CD4-positive, alpha-beta T cell treated with Interferon gamma for 1 hour (primary cell): ENCODE results near the gene SUZ12.
"Not testable (repeated sequence)": the region's sequence is repeated elsewhere in the genome, so short reads cannot be mapped to it uniquely, and the experiment has no call there.

ENCODE experiments used
- DNase-seq: peaks from one replicate; pipeline ENCODE4 v3.0.0-alpha.2; 2020

Gene SUZ12

DNA sequence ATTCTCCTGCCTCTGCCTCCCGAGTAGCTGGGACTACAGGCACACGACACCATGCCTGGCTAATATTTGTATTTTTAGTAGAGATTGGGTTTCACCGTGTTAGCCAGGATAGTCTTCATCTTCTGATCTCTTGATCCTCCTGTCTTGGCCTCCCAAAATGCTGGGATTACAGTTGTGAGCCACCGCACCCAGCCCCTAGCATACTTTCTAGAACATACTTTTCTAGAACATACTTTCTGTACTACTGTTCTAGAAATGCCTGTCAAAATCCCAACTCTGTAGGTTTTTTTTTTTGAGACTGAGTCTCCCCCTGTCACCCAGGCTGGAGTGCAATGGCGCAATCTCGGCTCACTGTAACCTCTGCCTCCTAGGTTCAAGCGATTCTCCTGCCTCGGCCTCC is 27.3 kb downstream of the SUZ12 start:
- DNase-seq, result not testable (repeated sequence)

DNA sequence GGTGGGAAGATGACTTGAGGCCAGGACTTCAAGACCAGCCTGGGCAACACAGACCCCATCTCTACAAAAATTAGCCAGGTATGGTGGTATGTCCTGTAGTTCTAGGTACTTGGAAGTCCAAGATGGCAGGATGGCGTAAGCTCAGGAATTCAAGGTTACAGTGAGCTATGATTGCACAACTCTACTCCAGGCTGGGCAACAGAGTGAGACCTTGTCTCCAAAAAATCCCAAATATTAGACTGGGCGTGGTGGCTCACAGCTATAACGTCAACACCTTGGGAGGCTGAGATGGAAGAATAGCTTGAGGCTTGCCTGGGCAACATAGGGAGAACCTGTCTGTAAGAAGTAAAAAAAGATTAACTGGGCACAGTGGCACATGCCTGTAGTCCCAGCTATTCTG is 30.8 kb downstream of the SUZ12 start:
- DNase-seq, result no peak

DNA sequence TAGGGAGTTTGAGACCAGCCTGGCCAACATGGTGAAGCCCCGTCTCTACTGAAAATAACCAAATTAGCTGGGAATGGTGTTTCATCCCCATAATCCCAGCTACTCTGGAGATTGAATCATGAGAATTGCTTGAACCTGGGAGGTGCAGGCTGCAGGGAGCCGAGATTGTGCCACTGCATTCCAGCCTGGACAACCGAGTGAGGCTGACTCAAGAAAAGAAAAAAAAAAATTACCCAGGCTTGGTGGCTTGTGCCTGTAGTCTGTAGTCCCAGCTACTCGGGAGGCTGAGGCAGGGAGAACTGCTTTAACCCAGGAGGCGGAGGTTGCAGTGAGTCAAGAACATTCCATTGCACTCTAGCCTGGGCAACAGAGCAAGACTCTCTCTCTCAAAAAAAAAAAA is 33.6 kb downstream of the SUZ12 start:
- DNase-seq, result not testable (repeated sequence)

DNA sequence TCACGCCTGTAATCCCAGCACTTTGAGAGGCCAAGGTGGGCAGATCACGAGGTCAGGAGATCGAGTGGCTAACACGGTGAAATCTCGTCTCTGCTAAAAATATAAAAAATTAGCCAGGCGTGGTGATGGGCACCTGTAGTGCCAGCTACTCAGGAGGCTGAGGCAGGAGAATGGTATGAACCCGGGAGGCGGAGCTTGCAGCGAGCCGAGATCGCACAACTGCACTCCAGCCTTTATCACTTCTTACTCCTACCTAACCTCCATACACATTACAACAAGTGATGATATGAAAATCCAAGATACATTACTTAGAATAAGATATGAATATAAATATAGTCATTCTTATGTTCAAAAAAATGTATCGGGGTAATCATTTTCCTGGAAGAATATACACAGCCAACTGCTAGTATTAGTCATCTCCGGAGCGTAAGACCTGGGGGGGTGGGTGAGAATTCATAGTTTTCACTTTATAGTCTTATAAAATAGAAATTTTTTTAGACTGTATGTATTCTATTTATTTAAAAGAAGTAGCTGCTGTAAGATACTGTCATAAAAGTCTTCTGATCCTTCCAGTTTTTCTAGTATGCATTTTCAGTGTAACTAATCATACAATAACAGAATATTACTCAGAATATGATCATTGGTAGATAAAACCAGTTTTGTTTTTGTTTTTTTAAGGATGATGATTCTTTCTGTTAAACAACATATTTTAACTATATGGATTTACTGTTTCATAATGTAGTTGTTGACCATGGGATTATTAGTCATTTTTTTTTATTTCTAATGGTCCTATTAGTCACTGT is 37.7 kb downstream of the SUZ12 start:
- not testable (repeated sequence) for DNase-seq

DNA sequence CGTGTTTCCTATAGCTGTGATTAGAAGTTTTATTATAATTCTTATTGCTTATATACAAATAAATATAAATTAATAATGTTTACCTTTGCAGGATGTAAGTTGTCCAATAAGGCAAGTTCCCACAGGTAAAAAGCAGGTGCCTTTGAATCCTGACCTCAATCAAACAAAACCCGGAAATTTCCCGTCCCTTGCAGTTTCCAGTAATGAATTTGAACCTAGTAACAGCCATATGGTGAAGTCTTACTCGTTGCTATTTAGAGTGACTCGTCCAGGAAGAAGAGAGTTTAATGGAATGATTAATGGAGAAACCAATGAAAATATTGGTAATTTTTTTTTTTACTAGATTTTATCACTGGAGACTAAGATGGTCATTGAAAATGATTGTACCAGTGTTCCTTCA is 38.6 kb downstream of the SUZ12 start:
- not testable (repeated sequence) for DNase-seq

DNA sequence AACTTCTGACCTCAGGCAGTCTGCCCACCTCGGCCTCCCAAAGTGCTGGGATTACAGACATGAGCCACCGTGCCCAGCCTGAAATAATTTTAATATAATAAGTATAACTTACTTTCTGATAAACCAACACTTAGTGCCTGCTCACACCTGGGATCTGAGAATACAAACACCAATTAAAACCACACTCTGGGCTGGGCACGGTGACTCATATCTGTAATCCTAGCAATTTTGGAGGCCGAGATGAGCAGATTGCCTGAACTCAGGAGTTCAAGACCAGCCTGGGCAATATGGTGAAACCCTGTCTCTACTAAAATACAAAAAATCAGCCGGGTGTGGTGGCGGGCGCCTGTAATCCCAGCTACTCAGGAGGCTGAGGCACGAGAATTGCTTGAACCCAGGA is 55.0 kb downstream of the SUZ12 start:
- not testable (repeated sequence) for DNase-seq

DNA sequence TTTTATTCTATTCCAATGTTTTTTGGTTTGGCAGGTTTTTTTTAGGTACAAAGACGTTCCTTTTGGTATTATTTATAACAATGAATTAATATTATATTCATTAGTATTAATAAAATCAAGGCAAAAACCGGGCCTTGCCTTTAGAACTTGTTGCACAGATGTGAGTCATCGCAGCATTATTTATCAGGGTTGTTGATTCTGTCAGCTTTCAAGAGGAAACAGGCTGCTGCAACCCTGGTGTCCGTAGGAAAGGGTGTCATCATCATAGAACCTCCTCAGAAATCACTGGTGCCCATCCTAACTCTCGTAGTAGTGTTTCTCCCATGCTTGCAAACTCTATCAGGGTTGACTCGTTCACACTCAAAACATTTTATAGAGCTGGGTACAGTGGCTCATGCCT is 60.2 kb downstream of the SUZ12 start:
- DNase-seq, result no peak

DNA sequence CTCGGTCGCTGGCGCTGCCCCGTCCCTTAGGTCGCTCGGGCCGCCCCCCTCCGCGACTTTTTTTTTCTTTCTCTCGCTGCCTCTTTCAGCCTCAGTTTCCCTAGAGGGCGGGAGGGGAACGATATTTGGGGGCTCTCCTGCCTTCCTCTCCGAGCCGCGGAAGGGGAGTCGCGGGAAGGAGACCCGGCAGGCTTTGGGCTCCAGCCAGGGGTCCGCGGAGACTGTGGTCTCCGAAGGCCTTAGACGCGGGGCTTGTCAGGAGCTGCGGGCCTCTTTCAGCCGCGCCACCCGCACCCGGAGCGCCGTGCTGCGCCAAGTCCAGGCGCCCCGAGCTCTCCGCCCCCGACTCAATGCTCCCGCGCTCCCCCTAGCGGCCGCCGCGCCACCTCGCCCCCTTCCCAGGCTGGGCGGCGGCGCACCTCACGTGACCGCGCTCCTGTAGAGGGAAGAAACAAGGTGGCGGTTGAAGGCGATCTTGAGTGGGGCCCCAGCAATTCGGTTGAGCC is 70.2 kb downstream of the SUZ12 start, which contains the start of gene LRRC37B:
TSS of gene LRRC37B (plus strand) at position 427 of the 506 bp plus-strand sequence. CDS start 14,010 bp downstream, outside the sequence.
- peak; percentile 86 for DNase-seq

DNA sequence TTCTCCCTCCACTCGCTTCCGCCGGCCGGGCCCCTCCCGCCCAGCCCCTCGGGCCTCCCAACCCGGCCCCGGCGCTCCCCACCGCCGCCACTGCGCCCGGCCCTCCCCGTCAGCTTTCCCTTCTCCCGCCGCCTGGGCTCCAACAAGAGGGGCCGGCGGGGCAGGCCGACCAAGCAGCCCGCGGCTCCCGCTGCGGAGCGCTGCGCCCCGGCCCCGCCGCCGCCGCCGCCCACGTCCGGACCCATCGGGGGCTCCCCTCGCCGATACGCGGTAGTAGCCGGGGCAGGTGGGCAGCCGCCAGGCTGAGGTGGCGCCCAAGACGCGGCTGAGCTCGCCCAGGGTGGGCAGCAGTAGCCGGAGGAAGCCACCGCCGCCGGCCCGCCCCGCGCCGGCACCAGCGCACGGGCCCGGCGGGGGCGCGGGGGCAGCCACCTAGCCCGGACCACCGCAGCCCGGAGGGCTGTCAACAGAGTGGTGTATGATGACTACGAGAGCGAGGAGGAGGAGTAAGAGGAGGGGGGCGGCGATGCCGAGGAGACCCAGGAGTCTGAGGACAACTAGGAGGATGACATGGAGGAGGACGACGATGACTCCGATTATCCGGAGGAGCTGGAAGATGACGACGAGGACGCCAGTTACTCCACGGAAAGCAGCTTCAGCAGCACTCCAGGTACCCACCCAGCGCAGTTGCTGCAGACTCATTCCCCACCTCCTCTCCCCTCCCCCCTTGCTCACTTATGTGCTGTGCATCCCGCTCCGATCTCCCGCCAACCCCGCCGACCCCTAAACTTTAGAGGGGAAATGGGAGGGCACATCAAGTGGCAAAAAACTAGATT is 70.9 kb downstream of the SUZ12 start:
- peak; percentile 19 for DNase-seq

DNA sequence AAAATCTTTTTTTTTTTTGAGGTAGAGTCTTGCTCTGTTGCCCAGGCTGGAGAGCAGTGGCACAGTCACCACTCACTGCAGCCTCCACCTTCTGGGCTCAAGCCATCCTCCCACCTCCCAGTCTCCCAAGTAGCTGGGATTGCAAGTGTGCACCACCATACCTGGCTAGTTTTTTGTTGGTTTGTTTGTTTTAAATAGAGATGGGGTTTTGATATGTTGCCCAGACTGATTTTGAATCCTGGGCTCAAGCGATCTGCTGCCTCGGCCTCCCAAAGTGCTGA is 72.4 kb downstream of the SUZ12 start:
- no peak for DNase-seq

DNA sequence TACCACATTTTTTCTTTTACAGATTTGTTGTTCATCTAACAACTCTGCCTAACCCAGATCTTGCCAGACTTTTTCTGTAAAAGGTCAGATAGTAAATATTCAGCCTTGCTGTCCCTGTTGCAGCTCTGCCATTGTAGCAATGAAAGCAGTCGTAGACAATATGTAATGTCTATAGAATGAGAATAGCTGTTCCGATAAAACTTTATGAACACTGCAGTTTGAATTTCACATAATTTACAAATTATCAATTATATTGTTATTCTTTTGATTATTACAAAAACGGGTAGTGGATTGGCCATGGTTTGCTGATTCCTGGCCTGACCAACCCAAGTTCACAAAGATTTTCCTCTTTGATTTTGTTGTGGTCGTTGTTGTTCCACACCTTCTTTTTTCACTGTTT is 73.3 kb downstream of the SUZ12 start:
- no peak for DNase-seq

DNA sequence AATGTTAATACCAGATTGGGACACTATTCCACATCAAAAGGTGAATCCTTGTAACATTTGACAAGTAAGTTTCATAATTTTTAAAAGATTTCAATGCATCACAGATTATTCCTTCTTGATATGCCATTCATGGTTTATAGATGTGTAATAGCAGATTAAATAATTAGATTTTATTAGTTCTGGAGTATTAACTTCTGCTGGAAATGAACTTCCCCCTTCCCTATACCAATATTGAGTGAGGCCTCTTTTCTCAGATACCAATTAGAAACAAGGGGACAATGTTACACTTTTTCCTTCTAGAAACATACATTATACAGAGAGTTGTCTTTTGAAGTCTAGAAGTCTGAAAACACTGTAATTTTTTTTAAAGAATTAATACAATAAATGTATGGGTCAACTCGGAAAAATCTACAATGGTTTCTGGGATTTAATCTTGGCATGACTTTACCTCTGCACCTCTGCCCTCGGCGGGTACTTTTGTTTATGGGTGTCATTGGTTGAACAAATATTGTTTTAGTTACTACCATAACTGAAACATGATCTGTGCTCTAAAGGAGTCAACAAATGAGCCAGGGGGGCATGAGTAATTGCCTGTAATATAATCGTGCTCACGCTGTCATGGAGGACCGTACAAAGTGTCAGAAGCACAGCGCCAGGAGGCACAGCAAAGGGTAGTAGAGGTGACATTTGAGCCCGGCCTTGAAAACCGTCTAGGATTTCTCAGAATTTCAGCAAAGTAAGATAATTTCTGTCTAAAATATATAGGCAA is 78.6 kb downstream of the SUZ12 start:
- DNase-seq, result no peak

DNA sequence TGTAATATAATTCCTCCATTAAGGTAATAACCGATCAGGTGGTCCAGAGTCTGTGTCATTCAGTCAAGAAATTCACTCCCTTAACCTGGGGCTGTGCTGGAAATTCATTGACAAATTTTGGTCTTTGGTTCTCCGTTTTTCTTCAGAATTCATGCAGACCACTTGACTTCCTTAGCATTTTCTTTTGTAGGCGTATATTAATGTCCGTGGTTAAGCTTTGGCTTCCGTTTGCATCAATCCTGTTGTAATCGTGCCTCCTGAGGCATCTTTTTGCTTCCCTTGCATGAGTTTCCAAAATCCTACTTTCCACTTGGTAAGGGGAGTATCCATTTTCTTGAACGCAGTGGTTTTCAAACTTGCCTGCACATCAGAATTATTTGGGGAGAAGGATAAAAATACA is 79.4 kb downstream of the SUZ12 start:
- DNase-seq, result no peak

DNA sequence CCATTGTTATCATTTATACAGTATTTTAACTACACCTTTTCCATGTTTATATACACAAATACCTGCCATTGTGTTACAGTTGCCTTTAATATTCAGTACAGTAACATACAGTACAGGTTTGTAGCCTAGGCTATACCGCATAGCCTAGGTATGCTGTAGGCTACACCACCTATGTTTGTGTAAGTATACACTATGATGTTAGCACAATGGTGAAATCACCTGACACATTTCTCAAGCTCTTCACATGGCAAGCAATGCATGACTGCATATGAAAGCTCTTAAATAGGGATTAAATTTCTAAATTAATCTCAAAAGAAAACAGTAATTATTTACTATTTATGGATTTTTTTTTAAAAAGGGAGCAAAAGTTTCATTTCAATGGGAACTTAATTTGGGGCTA is 82.4 kb downstream of the SUZ12 start:
- no peak for DNase-seq

DNA sequence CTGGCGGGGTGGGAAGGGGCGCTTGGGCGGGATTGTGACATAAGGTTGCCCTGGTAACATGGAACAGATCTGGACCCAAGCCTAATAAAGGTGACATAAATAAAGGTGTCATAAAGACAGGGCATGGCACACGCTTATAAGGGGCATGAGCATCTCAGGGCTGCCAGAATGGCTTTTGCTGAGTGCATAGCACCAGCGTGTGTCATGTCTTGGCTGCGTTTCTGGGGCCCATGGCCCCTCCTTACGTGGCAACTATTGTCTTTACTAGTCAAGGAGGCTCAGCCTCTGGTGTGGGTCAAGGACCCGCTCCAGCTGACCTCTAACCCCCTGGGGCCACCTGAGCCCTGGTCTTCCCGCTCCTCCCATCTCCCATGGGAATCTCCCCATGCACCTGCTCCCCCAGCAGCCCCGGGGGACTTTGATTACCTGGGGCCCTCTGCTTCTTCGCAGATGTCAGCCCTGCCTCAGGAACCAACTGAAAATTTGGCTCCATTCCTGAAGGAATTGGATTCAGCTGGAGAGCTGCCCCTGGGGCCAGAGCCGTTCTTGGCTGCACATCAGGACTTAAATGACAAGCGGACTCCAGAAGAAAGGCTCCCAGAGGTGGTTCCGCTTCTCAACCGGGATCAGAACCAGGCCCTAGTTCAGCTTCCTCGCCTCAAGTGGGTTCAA is 84.3 kb downstream of the SUZ12 start:
- DNase-seq, result no peak

DNA sequence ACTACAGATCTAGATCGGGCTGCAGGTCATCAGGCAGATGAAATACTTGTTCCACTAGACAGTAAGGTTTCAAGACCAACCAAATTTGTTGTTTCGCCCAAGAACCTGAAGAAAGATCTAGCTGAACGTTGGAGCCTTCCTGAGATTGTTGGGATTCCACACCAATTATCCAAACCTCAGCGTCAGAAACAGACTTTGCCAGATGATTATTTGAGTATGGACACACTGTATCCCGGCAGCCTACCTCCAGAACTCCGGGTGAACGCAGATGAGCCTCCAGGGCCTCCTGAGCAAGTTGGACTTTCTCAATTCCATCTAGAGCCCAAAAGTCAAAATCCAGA is 84.8 kb downstream of the SUZ12 start:
- no peak for DNase-seq

DNA sequence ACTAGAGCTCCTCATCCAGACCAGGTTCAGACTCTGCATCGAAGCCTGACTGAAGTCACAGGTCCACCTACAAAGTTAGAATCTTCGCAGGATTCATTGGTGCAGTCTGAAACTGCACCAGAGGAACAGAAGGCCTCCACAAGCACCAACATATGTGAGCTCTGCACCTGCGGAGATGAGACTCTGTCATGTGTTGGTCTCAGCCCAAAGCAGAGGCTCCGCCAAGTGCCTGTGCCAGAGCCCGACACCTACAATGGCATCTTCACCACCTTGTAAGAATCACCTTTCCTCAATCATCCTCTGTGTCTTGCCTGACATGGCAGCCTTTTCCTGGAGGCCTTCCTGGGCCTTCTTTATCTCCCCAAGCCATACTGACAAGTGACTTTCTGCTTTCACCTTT is 85.7 kb downstream of the SUZ12 start:
- DNase-seq, result not testable (repeated sequence)

DNA sequence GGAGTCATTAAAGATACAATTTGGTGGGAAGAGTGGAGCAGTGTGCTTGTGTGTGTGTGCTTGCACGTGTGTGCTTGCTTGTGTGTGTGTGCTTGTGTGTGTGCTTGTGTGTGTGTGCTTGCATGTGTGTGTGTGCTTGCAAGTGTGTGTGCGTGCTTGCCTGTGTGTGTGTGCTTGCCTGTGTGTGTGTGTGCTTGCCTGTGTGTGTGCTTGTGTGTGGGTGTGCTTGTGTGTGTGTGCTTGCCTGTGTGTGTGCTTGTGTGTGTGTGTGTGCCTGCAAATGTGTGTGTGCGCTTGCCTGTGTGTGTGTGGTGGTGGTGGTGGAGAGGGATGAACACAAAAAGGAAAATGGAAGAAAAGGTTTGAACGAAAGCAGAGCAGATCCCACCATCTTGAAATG is 90.5 kb downstream of the SUZ12 start:
- not testable (repeated sequence) for DNase-seq

DNA sequence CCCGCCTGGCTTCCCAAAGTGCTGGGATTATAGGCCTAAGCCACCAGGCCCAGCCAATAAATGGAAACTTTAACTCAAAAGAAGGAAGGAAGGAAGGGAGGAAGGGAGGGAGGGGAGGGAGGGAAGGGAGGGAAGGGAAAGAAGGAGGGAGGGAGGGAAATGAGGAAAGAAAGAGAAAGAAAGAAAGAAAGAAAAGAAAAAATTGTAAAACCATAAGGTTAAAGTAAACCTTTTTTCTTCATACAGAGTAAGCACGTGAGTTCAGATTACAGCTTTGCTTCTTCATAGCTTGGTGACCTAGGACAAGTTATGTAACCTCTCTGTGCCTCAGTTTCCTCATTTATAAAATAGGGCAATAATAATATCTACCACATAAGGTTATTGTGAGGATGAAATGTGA is 96.4 kb downstream of the SUZ12 start:
- DNase-seq, result no peak

DNA sequence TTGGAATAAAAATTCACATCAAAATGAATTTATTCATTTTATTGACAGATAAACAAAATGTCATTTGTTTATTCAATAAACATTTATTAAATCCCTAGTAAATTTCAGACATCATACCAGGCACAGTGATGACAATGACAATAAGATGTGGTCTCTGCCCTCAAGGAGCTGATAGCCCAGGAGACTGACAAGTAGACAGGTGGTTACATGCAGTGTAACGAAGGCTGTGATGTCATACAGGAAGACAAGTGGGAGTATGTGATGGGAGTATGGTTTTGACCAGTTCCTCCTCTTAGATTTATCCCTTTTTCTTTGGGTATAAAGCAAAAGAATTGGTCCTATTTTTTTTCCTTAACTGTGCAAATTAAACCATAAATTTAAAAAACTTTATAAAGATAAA is 97.0 kb downstream of the SUZ12 start:
- DNase-seq, result not testable (repeated sequence)

DNA sequence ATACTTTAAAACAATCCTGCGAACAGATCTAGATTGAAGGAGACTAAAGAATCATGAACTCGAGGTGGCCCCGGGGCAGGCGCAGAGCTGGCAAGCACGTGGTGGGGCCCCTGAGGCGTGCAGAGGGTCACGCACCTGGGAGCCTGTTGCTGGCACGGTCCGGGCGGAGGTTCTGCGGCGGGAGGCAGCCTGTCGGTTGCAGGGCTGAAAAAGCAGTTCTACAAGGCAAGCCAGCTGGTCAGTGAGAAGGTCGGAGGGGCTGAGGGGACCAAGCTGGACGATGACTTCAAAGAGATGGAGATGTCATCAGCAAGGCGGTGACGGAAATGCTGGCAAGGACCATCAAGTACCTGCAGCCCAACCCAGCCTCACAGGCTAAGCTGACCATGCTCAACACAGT is 103.4 kb downstream of the SUZ12 start:
- not testable (repeated sequence) for DNase-seq

DNA sequence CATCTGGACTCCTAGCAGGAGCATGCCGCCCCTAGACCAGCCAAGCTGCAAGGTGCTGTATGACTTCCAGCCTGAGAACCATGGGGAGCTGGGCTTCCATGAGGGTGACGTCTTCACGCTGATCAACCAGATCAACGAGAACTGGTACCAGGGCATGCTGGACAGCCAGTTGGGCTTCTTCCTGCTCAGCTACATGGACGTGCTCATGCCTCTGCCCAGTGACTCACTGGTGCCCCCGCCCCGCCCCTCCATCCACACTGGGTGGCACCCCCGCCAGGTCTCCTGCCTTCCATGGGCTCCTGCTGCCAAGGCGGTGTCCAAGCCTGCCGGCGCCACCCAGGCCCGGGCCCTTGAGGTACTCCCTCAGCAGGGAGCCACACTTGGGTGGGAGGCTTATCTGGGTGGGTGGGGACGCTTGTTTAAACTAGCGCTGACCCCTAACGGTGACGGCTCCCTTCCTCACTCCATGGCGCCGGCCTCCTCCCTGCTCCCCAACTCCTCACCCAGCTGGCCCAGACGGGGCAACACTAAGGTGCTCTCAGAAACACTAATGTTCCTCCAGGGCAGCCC is 104.6 kb downstream of the SUZ12 start:
- DNase-seq, result not testable (repeated sequence)
